Epidermal melanocyte (primary cell): ENCODE results near the gene VWF.
"Not testable (repeated sequence)": the region's sequence is repeated elsewhere in the genome, so short reads cannot be mapped to it uniquely, and the experiment has no call there.

Experiments used
- DNase-seq: peaks from one replicate; pipeline ENCODE4 v3.0.0; 2011; ENCODE audit warnings: low spot score; ENCODE audit not compliant: insufficient read length

VWF gene

DNA sequence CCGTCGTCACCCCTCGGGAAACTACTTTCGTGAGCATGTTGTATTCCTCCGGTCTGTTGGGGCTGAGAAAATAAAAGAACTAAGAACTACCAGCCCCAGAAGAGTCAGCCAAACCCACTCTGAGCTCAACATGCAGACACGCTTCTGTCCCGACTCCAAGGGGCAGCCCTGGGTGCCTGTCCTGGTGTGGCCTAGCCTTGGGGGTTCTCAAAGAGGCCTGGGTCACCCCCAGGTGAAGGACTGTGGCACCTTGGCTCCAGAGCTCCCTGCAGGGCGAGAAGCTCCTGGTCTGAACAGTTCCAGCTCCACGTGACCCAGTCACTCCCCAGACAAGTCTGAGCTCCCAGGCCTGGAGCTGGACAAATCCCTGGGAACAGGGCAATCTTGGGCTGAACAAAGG is 87.0 kb downstream of the VWF start:
- DNase-seq: no peak

DNA sequence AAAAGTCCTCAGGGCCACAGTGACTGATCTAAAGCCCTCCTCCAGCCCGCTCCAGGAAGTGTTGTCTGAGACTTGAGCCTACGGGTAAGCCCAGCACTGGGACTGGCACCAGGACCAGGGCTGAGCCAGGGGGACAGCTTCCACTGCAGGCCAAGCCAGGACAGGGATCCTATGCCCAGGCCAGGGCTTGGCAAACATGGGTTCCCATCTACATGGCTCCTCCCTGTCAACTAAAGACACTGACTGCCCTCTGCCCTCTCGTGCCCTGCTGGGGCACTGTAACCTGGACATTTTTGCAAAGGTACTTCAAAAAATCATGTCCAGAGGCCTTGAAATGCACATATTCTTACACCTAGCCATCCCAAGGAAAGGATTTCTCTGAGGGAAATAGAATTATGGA is 88.0 kb downstream of the VWF start:
- DNase-seq: no peak

DNA sequence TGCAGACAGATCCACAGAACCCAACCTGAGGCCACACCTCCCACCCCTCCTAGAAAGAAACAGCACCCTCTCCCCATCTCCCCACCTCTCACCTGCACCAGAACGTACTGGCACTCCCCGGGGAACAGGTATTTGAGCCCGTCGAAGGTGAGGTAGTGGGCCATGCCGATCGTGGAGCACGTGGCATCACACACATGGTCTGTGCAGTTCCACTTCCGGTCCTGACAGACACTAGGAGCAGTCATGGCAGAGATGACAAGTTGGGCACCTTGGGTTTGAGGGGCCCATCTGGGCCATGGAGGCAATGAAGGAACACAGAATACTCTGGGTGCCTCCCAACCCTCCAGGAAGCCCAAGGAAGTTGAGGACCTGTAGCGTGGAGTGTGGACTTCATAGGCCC is 89.9 kb downstream of the VWF start:
- DNase-seq: no peak

DNA sequence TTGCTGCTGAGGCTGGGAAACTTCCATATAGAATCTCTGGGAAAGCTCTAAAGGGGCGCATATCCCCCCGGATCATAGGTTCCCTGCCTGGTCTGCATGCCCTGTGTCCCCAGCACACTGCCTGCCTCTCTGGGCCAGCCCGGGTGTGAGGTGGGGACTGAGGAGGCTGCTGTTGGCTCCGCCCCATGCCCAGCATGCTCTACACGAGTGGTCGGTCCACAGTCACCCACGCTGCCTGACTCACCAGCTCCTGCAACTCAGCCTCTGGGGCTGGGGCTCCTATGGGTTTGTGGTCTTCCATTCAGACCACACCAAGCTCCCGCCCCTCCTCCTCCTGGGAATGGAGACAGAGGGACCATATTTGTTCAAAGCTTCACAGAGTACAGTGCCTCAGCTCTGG is 90.9 kb downstream of the VWF start:
- DNase-seq: no peak

DNA sequence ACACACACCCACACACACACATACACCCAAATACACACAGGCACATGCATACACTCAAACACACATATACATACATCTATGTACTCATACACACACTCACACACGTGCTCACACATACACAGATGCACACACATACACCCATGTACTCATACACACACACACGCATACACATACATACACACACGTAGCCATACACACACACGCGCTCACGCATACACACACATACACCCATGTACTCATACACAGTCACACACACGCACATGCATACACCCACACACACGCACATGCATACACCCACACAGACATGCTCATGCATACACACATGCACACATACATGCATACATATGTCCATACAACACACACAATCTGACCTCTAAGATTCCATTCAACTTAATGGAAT is 91.7 kb downstream of the VWF start:
- no peak for DNase-seq

DNA sequence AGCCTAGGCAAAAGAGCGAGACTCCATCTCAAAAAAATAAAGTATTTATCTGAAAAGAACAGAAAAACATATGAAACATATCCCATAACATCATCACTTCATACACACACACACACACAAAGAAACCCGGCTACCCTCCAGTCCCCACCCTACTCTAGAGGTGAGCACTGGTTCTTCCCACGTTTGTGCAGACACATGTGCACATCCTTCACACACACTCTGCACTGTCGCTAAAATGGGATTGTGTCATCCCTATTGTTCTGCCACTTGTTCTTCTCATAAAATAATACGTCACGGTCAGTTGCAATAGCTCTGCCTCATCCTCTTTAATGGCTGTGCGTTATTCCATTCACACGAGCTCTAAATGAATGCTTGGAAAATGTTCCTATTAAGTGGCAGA is 93.5 kb downstream of the VWF start:
- no peak for DNase-seq

DNA sequence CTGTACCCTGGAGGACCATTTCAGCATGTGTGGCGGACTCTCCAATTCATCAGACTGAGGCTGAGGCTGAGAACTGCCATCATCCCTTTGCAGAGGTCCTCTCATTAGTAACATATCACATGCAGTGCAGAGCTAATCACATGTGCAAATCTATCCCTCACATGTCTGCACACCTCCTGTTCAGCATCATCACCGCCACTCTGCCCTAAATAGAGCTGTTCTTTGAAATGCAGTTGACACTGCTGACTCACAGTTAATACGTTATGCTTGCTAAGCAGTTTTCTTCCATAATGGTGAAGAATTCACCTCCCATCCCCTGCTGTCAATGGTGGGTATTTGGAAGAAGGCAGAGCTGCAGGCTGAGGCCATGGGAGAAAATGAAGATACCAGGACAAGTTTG is 94.4 kb downstream of the VWF start:
- no peak for DNase-seq

DNA sequence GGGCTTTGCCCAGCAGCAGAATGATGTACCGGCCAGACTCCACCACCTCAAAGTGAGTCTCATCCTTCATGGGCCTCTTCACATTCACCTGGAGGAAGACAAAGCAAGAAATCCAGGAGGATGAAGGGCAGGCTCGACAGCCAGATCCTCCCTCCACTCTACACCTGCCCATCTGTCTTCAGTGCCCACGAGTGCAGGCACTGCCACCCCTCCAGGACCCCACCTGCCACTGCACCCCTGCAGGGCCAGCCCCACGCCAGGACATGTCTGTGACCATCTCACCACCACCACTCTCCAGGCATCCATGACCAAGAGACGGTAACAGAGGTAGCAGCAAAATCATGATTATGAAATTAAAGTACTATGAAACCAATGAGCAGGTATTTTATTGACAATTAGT is 95.1 kb downstream of the VWF start:
- no peak for DNase-seq

DNA sequence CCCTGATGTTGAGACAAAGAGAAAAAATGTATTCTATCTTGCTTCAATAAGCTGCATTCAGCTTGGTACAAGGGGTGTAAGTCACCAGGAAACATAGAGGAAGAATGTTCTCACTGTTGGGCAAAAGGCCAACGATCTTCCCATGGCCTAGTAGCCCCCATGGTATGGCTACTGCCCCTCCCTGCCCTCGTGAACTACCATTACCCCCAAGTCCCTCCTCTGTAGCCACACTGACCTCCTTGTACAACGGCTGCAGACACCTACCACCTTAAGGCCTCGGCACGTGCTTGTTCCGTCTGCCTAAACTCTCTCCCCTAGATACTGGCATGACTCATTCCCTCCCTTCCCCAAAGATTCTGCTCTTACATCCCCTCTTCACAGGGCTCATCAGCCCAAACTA is 97.5 kb downstream of the VWF start:
- DNase-seq: no peak

DNA sequence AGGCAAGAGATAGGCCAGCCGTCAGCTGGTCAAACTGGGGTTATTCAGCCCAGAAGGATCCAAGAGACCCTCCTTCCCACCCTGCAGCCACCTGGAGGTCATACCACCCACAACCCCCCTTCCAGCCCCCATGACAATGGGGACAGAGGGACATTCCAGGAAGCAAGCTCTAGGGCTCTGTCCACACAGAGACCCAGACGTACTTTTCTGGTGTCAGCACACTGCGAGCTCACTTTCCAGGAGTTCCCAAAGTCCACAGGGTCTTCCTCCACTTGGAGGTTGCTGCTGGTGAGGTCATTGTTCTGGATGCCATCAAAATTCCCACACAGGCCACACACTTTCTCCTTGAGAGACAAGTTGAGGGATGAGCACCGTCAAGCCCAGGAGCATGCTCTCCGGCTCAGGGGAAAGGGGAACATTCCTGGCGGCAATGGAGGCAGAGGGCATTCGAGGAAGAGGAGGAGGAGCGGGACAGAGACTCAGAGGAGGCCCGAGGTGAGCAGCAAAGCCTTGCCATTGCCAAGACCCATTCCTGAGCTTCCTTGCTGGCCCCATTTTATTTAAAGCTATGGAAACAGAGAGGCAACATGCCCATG is 98.7 kb downstream of the VWF start:
- not testable (repeated sequence) for DNase-seq

DNA sequence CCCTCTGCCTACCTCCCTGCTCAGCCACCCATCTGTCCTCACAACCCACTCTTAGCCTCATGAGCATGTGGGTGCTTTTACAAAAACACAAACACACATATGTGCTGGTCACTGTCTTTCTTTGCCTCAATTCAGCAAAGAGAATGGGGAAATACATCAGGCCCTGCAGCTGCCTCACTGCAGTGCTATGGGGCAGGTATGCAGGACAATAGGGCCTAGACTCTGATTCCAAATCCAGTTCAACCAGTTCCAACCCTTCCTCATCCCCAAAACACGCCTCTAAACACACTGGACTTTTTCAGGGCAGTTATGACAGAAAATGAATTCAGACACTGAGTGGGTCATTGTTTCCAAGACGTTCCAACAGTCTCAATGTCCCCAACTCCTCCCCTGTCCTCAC is 100.4 kb downstream of the VWF start:
- DNase-seq: not testable (repeated sequence)

DNA sequence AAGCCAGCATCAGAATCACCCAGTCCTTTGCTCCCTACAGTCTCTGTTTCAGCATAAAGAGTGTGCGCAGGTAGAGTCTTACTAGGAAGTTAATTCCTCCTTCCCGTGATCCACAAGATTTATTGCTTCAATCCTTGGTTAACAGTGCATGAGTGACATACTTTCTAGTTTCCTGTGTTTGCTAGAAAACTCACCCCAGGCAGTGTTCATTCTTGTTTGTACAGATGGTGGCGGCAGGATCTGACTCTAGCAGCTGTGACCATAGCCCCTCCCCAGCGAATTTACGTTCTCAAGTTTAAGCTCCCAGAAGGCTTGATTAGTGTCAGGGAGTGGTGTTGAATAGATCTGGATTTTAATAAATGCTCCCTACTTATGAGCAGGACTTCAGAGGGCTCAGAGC is 103.5 kb downstream of the VWF start:
- DNase-seq: no peak

DNA sequence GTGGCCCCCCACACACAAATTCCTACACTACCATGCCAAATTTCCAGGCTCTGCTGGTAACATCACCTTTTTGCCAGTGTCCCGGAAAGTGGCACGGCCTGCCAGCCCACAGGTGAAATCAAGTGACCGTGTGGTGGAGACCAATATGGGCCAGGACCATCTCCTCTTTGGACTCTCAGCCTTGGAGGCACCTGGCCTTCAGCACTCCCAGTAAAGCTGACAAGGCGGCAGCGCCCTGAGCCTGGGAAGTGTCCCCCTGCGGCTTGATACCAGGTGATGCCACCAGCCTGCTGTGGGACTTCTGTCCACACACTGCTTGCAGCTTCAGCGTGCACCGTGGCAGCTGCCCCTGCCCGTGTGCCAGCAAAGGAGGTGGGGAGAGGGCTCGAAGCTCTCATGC is 104.0 kb downstream of the VWF start:
- not testable (repeated sequence) for DNase-seq

DNA sequence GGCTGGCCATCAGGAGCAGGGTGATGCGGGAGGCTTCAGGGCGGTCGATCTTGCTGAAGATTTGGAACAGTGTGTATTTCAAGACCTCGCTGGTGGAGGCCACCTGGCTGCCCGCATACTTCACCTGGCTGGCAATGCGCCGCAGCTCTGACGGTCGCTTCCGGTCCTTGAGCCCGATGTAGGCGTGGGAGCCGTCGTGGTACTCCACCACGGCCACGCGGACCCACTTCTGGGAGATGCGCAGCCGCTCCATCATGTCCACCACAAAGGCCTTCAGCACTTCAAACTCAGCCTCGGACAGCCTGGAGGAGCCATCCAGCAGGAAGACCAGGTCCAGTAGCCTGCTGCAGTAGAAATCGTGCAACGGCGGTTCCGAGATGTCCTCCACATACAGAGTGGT is 105.2 kb downstream of the VWF start:
- not testable (repeated sequence) for DNase-seq

DNA sequence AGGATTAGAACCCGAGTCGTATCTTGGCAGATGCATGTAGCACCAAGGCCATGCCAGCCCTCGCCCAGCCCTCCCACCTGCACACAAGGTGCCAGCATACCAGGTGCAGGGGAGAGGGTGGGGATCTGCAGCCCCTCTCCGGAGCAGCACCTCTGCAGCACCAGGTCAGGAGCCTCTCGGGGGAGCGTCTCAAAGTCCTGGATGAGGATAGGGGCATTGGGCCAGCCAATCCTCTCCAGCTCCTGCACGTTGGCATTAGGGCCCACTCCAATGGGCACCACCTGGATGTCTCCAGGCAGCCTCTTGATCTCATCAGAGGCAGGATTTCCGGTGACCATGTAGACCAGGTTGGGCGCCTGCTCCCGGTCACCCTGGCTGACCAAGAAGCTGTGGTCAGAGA is 106.2 kb downstream of the VWF start:
- no peak for DNase-seq

DNA sequence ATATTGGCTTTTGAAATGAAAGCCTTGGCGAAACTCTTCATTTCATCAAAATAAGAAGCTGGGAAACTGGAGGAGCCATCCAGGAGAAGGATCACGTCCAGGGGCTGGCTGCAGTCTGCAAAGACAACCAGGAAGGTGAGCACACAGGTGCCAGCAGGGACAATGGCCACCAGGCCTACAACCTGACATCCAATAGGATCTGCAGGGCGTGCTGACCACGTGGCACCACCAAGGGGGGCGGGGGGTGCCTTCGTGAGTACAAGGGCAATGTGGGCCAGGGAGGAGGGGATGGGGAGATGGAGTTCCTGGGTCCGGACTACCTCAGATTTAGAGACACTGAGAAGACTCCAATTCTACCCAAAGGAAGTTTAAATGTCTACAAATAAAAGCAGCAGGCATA is 107.7 kb downstream of the VWF start:
- no peak for DNase-seq

DNA sequence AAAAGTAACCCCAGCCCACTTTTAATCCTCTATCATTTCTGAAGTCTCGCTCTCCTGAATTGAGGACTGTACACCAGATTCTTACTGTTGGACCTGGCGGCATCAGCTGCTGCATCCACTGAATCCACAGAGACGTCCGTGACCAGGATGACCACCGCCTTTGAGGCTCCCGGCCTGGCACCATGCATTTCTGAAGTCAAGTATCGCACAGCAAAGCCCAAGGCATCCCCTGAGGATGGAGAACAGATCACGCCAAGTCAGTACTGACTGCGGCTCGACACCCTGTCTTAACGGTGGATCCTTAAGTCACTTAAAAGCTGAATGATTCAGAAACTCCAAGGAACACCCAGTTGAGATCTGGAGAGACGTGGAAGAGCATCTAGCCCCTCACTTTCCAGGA is 108.5 kb downstream of the VWF start:
- not testable (repeated sequence) for DNase-seq

DNA sequence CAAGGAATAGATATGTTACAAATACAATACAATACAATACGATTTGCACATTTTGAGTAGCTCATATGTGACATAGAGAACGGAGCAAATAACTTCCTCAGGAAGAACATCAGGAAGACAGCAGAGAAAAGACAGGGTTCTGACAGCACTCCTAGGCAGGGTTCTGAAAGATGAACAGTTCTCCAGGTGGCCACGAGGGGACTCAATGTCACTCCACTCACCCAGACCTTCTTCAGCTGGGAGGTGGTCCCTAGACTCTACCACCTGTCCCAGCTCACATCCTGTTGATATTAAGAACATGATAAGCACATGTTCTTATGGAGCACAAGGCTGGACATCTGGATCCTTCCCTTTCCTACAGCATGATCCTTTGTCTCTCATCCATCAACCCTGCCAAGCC is 109.2 kb downstream of the VWF start:
- not testable (repeated sequence) for DNase-seq

DNA sequence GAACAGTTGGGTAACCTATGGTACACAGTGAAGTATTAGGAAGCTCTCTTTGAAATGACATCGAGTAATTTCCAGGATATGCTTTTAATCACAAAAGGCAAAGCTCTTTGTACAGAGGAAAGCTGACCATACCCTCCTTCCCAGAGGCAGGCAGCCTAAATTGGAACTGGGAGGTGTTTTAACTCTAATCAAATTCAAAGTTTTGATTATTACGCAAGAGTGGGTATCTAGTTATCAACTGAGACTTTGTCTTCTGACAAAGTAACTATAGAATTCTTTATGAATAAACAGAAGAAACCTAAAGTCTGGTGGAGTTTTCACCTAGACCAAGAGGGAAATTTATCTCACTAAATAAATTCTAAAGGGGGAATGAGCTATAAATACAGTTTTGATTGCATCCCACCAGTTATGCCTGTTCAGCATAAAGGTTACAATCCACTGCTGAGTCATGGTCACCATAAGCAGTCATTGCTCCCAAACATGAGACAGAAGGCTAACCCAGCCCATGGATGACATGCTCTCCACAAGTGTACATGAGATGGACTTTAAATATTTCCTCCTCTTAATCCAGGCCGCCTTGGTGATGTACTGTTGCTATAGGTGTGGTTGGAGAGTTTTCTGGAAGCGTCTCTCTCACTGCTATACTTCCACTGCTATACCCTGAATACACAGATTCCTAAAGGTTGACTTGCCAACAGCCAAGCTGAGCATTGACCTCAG is 113.7 kb downstream of the VWF start:
- DNase-seq: not testable (repeated sequence)

DNA sequence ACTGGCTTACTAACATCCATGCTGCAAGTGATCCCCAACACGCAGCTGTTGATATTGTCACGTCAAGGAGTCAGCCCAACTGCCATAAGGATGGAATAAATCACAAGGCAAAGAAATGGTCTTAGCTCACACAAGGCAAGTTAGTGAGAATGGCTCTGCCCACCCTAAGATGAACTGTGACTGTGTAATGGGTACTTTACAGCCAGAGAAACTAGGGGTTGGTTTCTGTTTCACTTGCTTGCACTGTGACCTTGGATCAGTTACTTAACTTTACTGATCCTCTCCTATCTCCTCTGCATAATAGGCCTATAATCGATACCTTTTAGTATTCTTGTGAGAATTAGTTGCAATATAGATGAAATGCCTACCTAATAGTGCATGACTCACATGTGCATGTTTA is 127.2 kb downstream of the VWF start:
- no peak for DNase-seq

DNA sequence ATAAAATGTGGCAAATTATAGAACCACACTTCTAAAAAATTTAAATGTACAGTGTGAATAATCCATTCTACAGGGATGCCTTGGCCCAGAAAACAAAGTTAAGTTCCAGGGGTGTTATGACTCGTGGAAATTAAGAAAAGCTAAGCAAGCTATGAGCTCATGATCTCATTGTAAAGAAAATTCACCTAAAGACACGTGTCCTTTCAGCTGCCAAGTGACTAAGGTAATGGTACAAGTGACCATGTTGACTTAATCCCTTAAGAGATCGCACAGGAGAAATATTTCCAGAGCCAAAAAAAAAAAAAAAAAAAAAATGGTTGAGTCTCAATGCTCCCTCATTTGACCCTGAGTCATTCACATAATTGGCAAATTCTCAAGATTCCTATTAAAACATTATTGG is 128.0 kb downstream of the VWF start:
- DNase-seq: no peak

DNA sequence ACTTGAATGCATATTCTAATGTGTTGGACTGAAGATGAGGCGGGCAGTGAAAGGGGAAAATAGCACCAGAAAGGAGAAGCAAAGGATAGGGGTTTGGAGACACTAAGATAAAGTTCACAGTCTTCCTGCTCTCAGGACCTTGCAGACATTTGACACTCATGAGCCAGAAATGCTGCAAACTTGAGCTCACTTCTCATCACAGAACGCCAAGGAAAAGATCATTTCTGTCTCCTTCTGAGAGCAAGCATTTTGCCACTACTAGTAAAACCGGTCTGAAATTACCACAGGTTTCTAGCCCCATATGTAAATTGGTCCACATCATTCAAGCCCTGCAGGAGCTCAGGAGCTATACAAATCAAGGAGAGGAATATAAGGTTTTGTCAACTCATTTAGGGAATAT is 134.8 kb downstream of the VWF start:
- no peak for DNase-seq

DNA sequence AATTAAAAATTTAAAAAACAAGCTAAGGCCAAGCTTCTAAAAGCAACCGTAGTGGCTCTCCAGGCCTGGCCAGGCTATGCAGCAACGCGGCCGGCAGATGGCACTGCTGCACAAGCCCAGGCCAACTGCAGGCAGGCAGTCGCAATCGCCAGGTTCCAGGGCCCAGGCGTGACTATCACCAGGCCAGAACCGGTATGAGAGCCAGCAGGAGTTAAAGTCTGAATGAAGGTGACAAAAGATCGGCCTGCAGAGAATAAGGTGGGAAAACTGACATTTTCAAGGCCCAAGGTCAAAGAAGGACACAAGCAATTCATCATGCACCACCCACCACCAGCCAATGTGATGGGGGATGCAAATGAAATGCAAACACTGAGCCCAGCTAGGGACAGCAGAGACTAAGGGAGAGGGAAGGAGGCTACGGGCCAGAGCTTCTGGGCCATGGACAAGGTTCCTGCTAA is 135.8 kb downstream of the VWF start:
- DNase-seq: peak; percentile 77
